ENCODE measurements around the gene MFSD6.

- TF ChIP-seq GATA3 (IDR thresholded peaks at IDR 0.05; ENCODE audit: low read depth, low read length) (no peak), GATA2 (IDR thresholded peaks at IDR 0.05; ENCODE audit: low read depth, low read length) (no peak)
Measured at GRCh38 chr2:190458352-190459107, 50.4 kb downstream of the MFSD6 start.
